GM10248 (cell line): Measurements from ENCODE around the gene C19orf44.
"Not testable (repeated sequence)": the region's sequence is repeated elsewhere in the genome, so short reads cannot be mapped to it uniquely, and the experiment has no call there.

ENCODE experiments used
- CTCF ChIA-PET: fragments of 300-600 bp; sonication (Branson Sonifier 250); formaldehyde crosslinking; extraction: SDS; loops from one replicate; lab custom pipeline; 2021; ENCODE audit warnings: antibody characterized with exemption; lab: Yijun Ruan, JAX
- POLR2A ChIA-PET: fragments of 350-650 bp; sonication (Branson Sonifier 250); formaldehyde crosslinking; extraction: SDS; loops from one replicate; lab custom pipeline; 2020; ENCODE audit warnings: antibody characterized with exemption; lab: Yijun Ruan, JAX
- DNase-seq: peaks from one replicate; pipeline ENCODE4 v3.0.0; 2012; ENCODE audit errors: extremely low spot score
- CTCF ChIP-seq: IDR thresholded peaks from 2 replicates; pipeline ENCODE4 v1.5.1; 2012; ENCODE audit warnings: mild to moderate bottlenecking, low read depth; ENCODE audit errors: extremely low read depth, missing control alignments, control extremely low read depth

Gene C19orf44

GRCh38 chr19:16465239-16465638 is 31.0 kb upstream of the C19orf44 start:
- CTCF ChIA-PET: interaction anchor here (1.7 kb wide), 1 partner anchor 15 kb away, joined by 4 read pairs; no protein-coding TSS in a partner anchor
- POLR2A ChIA-PET: interaction anchor here (0.6 kb wide), 1 partner anchor 8 kb away, joined by 3 read pairs; no protein-coding TSS in a partner anchor
- TF ChIP-seq CTCF: no peak
- DNase-seq: no peak

GRCh38 chr19:16466802-16467427 is 29.3 kb upstream of the C19orf44 start:
- CTCF ChIA-PET, POLR2A ChIA-PET: not testable (repeated sequence)

GRCh38 chr19:16467581-16467980 is 28.6 kb upstream of the C19orf44 start:
- POLR2A ChIA-PET: interaction anchor here (0.6 kb wide), 1 partner anchor 178 kb away, joined by 7 read pairs; no protein-coding TSS in a partner anchor
- no peak for TF ChIP-seq CTCF
- CTCF ChIA-PET: interaction anchor here (0.5 to 0.9 kb wide), 4 partner anchors 13 to 794 kb away, joined by 3 to 4 read pairs (median 3); no protein-coding TSS in a partner anchor
- no peak for DNase-seq

More at GRCh38 chr19:16466802-16467427, 29.3 kb upstream of the C19orf44 start:
- DNase-seq: not testable (repeated sequence)

- no peak for TF ChIP-seq CTCF
- CTCF ChIA-PET: interaction anchor here (1.0 to 1.5 kb wide), 3 partner anchors 9 to 23 kb away, joined by 3 to 5 read pairs (median 5); no protein-coding TSS in a partner anchor
- POLR2A ChIA-PET: no interaction called here
- no peak for DNase-seq
These were observed 25.7 kb upstream of the C19orf44 start for GRCh38 chr19:16470541-16470910.

- peak; percentile 50 for DNase-seq
- ChIA-PET CTCF (interaction anchor here (1.0 to 1.5 kb wide), 3 partner anchors 9 to 24 kb away, joined by 3 to 5 read pairs (median 5); no protein-coding TSS in a partner anchor), POLR2A (no interaction called here)
- TF ChIP-seq CTCF: no peak
These were observed 25.0 kb upstream of the C19orf44 start for GRCh38 chr19:16470911-16471811.

GRCh38 chr19:16472559-16472899 is 23.7 kb upstream of the C19orf44 start:
- POLR2A ChIA-PET, DNase-seq: not testable (repeated sequence)
- CTCF ChIA-PET: interaction anchor here (1.1 kb wide), 1 partner anchor 9 kb away, joined by 3 read pairs; no protein-coding TSS in a partner anchor

- POLR2A ChIA-PET: no interaction called here
- CTCF ChIA-PET: interaction anchor here (1.1 kb wide), 1 partner anchor 9 kb away, joined by 3 read pairs; no protein-coding TSS in a partner anchor
These were observed 23.2 kb upstream of the C19orf44 start for GRCh38 chr19:16472992-16473391.

More at GRCh38 chr19:16472992-16473391, 23.2 kb upstream of the C19orf44 start:
- no peak for TF ChIP-seq CTCF
- DNase-seq: no peak
